PC-9 (cell line): Measurements from ENCODE around the gene LRRFIP1. TPM values are rescaled to one million over a fixed set of nuclear protein-coding genes. Genes with fewer than 3 reads are reported as not detected.
"Not testable (repeated sequence)": the region's sequence is repeated elsewhere in the genome, so short reads cannot be mapped to it uniquely, and the experiment has no call there.

Experiments used
- BruUV-seq: library from RNA; stranded (reverse); fragments of 400-500 nt; replicated peaks from 2 replicates; lab custom pipeline; 2021; lab: Mats Ljungman, UMichigan
- CTCF ChIA-PET: fragments of 300-600 bp; sonication (Branson Sonifier 250); formaldehyde crosslinking; loops from one replicate; lab custom pipeline; 2022; ENCODE audit warnings: antibody characterized with exemption; lab: Charles Lee
- POLR2A ChIA-PET: fragments of 300-600 bp; sonication (Branson Sonifier 250); formaldehyde crosslinking; loops from one replicate; lab custom pipeline; 2022; ENCODE audit warnings: antibody characterized with exemption; ENCODE audit not compliant: unreplicated experiment; lab: Charles Lee
- DNase-seq, 2 experiments: peaks; one replicate each; pipeline versions ENCODE4 v3.0.0 to v3.0.0-alpha.2; 2015 to 2022; ENCODE audit warnings: mixed read lengths in 1 of 2
- H2AFZ ChIP-seq: fragments of 200-600 bp; sonication (generic); 2 replicates; pipeline ENCODE4 v1.8.1; 2017; ENCODE audit warnings: antibody characterized with exemption
- H3F3A ChIP-seq: fragments of 200-600 bp; sonication (generic); 2 replicates; pipeline ENCODE4 v1.8.1; 2017; ENCODE audit warnings: antibody characterized with exemption, mild to moderate bottlenecking, low read depth; ENCODE audit not compliant: insufficient read depth
- H3K27ac ChIP-seq: fragments of 200-600 bp; sonication (generic); 2 replicates; pipeline ENCODE4 v1.6.1; 2016; ENCODE audit warnings: mixed run types
- H3K27me3 ChIP-seq: fragments of 200-600 bp; sonication (generic); 2 replicates; pipeline ENCODE4 v1.6.1; 2016; ENCODE audit warnings: low read depth, mixed run types; ENCODE audit not compliant: insufficient read depth
- H3K36me3 ChIP-seq: fragments of 200-600 bp; sonication (generic); 2 replicates; pipeline ENCODE4 v1.6.1; 2016; ENCODE audit warnings: low read depth, mixed run types
- H3K4me1 ChIP-seq: fragments of 200-600 bp; sonication (generic); replicated peaks from 2 replicates; pipeline ENCODE4 v1.6.1; 2016; ENCODE audit warnings: mixed run types; ENCODE audit not compliant: insufficient read depth
- H3K4me2 ChIP-seq: fragments of 200-600 bp; sonication (generic); 2 replicates; pipeline ENCODE4 v1.6.1; 2017; ENCODE audit warnings: mixed run types
- H3K4me3 ChIP-seq: fragments of 200-600 bp; sonication (generic); 2 replicates; pipeline ENCODE4 v1.6.1; 2016; ENCODE audit warnings: mixed run types
- H3K79me2 ChIP-seq: fragments of 200-600 bp; sonication (generic); 2 replicates; pipeline ENCODE4 v1.6.1; 2017; ENCODE audit warnings: low read depth, mixed run types
- H3K9me2 ChIP-seq: fragments of 200-600 bp; sonication (generic); 2 replicates; pipeline ENCODE4 v1.8.1; 2017; ENCODE audit warnings: mild to moderate bottlenecking; ENCODE audit not compliant: insufficient read depth
- H3K9me3 ChIP-seq: fragments of 200-600 bp; sonication (generic); 2 replicates; pipeline ENCODE4 v1.8.1; 2016; ENCODE audit warnings: low read depth; ENCODE audit not compliant: insufficient read depth
- H4K20me1 ChIP-seq: fragments of 200-600 bp; sonication (generic); 2 replicates; pipeline ENCODE4 v1.8.1; 2017; ENCODE audit not compliant: insufficient read depth
- EZH2 ChIP-seq: fragments of 200-600 bp; sonication (generic); IDR thresholded peaks from 2 replicates; pipeline ENCODE4 v1.8.0; 2017; ENCODE audit warnings: antibody characterized with exemption, low read depth
- intact Hi-C: fragments of 100-400 bp; cut with micrococcal nuclease; formaldehyde crosslinking; loops from one replicate; pipeline ENCODE4 v1.10.0; 2022; ENCODE audit not compliant: unreplicated experiment
- total RNA-seq: library from RNA; stranded (reverse); gene quantifications from 2 replicates; pipeline ENCODE4 v1.2.3, GENCODE V29; 2021
- TF ChIP-seq, protein P1 (sequence below): fragments of 200-600 bp; sonication (generic); conservative IDR thresholded peaks from 2 replicates; pipeline ENCODE4 v1.6.1; 2017; ENCODE audit warnings: mixed run types, antibody characterized with exemption, mild to moderate bottlenecking, moderate library complexity

Gene LRRFIP1
- total RNA-seq, 1 experiment from 2014 or later, result 238 TPM

DNA sequence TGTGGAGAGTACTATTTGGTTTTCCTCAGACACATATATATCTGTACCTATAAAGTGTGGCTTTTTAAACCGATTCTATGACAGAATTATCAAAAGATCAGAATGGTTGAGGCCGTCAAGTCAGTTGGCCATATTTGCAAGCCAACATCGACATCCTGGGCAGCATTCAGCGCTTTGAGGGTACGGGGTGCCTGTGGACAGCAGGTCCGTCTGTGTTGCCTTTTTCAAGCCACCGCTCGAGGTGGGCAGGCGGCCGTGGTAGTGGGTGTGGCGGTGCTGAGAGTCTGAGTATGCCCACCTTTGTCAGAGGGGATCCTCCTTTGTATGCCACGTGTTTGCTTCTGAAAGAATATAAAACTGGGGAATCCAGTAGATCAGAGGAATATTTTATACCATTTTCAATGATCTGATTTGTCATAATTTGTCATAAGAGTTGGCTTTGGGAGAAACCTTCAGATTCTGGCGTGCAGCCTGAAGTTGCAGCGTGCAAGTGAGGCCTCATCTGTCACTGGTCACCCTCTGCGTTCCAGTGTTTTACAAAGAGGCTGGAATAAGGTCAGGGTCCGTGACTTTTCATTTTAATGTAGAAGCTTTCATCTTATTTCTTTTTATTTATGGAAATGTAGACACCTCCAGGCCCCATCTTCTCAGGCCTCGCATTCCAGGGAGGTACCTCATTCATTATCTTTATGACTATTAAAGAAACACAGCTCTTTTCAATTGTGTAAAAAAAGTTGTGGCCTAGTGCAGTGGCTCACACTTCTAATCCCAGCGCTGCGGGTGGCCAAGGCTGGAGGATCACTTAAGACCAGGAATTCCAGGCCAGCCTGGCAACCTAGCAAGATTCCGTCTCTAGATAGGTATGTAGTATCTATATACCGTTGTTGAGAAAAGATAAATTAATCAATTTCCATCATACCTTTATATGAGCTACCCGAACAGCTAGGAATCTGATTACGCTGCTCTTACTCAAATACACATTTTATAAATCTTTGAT lies 133.4 kb downstream of the LRRFIP1 start:
- H3K79me2 ChIP-seq, result no peaks in the 10 kb centered on the region
- no peaks in the 10 kb centered on the region; the same call in 1 of the 2 replicates for H3K4me1 ChIP-seq
- no peaks in the 10 kb centered on the region for H3K9me2 ChIP-seq
- H3K27me3 ChIP-seq, result no peaks in the 10 kb centered on the region
- DNase-seq, result no peak
- CTCF ChIA-PET, result no interaction called here
- TF ChIP-seq, protein P1, sequence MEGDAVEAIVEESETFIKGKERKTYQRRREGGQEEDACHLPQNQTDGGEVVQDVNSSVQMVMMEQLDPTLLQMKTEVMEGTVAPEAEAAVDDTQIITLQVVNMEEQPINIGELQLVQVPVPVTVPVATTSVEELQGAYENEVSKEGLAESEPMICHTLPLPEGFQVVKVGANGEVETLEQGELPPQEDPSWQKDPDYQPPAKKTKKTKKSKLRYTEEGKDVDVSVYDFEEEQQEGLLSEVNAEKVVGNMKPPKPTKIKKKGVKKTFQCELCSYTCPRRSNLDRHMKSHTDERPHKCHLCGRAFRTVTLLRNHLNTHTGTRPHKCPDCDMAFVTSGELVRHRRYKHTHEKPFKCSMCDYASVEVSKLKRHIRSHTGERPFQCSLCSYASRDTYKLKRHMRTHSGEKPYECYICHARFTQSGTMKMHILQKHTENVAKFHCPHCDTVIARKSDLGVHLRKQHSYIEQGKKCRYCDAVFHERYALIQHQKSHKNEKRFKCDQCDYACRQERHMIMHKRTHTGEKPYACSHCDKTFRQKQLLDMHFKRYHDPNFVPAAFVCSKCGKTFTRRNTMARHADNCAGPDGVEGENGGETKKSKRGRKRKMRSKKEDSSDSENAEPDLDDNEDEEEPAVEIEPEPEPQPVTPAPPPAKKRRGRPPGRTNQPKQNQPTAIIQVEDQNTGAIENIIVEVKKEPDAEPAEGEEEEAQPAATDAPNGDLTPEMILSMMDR, result no peak
- TF ChIP-seq EZH2, result no peak
- H2AFZ ChIP-seq, result no peak overlapping the region
- POLR2A ChIA-PET, result no interaction called here
- no peaks in the 10 kb centered on the region for H3K9me3 ChIP-seq
- peaks cover 4% of the 10 kb centered on the region; the same call in 1 of the 2 replicates for H3F3A ChIP-seq
- no TSS peak for BruUV-seq
- H3K4me2 ChIP-seq, result no peak overlapping the region
- intact Hi-C loops, result no loop called here
- no peak overlapping the region for H3K4me3 ChIP-seq
- no peak overlapping the region for H3K27ac ChIP-seq
- H4K20me1 ChIP-seq, result peaks cover 5% of the 10 kb centered on the region
- peaks cover 52% of the 10 kb centered on the region for H3K36me3 ChIP-seq

DNA sequence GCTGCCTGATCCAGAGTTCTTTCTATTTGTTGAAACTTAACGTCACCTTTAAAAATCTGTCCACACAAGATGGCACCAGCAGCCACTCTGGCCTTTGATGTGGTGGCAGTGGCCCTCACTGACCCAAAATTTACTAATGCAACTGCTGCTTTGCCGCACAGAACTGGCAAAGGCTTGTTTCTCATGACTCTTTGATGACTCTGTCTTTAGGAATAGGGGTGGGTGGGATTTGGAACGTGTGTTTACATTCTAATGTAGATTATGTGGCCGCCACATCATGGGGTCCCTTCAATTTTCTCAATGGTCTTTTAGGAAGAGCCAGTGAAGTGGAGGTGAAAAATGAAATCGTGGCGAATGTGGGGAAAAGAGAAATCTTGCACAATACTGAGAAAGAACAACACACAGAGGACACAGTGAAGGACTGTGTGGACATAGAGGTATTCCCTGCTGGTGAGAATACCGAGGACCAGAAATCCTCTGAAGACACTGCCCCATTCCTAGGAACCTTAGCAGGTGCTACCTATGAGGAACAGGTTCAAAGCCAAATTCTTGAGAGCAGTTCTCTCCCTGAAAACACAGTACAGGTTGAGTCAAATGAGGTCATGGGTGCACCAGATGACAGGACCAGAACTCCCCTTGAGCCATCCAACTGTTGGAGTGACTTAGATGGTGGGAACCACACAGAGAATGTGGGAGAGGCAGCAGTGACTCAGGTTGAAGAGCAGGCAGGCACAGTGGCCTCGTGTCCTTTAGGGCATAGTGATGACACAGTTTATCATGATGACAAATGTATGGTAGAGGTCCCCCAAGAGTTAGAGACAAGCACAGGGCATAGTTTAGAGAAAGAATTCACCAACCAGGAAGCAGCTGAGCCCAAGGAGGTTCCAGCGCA lies 135.2 kb downstream of the LRRFIP1 start:
- H3F3A ChIP-seq, H3K27ac ChIP-seq, H3K9me2 ChIP-seq, H2AFZ ChIP-seq, POLR2A ChIA-PET, H3K4me2 ChIP-seq, CTCF ChIA-PET, H3K27me3 ChIP-seq, intact Hi-C loops, H3K4me3 ChIP-seq, H3K4me1 ChIP-seq, BruUV-seq, H3K79me2 ChIP-seq, H3K9me3 ChIP-seq: not testable (repeated sequence)
- peak in 1 of 2 experiments; percentile 39 for DNase-seq
- H3K36me3 ChIP-seq, result peaks cover 49% of the 10 kb centered on the region
- H4K20me1 ChIP-seq, result peaks cover 11% of the 10 kb centered on the region

DNA sequence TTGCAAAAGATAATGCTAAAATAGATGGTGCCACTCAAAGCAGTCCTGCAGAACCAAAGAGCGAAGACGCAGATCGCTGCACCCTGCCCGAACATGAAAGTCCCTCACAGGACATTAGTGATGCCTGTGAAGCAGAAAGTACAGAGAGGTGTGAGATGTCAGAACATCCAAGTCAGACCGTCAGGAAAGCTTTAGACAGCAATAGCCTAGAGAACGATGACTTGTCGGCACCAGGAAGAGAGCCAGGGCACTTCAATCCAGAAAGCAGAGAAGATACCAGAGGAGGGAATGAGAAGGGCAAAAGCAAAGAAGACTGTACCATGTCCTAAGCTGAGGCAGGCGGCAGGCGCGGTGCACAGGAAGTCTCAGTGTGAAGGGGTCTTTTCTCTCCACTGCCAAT lies 136.4 kb downstream of the LRRFIP1 start:
- no peaks in the 10 kb centered on the region; the same call in 1 of the 2 replicates for H3K4me1 ChIP-seq
- no peak overlapping the region for H3K4me3 ChIP-seq
- peaks cover 16% of the 10 kb centered on the region for H4K20me1 ChIP-seq
- no peak overlapping the region for H3K27ac ChIP-seq
- DNase-seq, result no peak
- no peaks in the 10 kb centered on the region for H3K9me2 ChIP-seq
- no peak overlapping the region for H2AFZ ChIP-seq
- H3K36me3 ChIP-seq, result peaks cover 41% of the 10 kb centered on the region
- H3K27me3 ChIP-seq, result no peaks in the 10 kb centered on the region
- no peaks in the 10 kb centered on the region for H3K79me2 ChIP-seq
- intact Hi-C loops, result no loop called here
- no TSS peak for BruUV-seq
- ChIA-PET POLR2A (interaction anchor here (0.9 kb wide), 1 partner anchor 86 kb away, joined by 3 read pairs; no protein-coding TSS in a partner anchor), CTCF (no interaction called here)
- TF ChIP-seq, protein P1, result no peak
- no peak for TF ChIP-seq EZH2
- no peaks in the 10 kb centered on the region for H3K9me3 ChIP-seq
- H3F3A ChIP-seq, result peaks cover 4% of the 10 kb centered on the region; the same call in 1 of the 2 replicates
- no peak overlapping the region for H3K4me2 ChIP-seq

DNA sequence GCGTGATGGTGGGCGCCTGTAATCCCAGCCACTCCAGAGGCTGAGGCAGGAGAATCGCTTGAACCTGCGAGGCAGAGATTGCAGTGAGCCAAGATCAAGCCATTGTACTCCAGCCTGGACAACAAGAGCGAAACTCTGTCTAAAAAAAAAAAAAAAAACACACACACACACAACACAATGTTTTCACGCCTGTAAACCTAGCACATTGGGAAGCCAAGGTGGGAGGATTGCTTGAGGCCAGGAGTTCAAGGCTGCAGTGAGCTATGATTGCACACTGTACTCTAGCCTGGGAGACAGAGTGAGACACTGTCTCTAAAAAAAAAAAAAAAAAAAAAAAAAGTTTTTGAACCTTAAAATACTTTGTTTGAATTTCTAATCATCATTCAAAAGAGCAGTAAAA lies 137.7 kb downstream of the LRRFIP1 start:
- TSS peak; percentile 26 for BruUV-seq
- H4K20me1 ChIP-seq, result peaks cover 22% of the 10 kb centered on the region
- CTCF ChIA-PET, result interaction anchor here (0.7 kb wide), 1 partner anchor 52 kb away, joined by 10 read pairs; no protein-coding TSS in a partner anchor
- H3K4me1 ChIP-seq, H2AFZ ChIP-seq, H3K4me3 ChIP-seq, H3K9me2 ChIP-seq, H3F3A ChIP-seq, H3K79me2 ChIP-seq, H3K9me3 ChIP-seq, H3K27ac ChIP-seq, intact Hi-C loops, H3K4me2 ChIP-seq, DNase-seq, H3K27me3 ChIP-seq: not testable (repeated sequence)
- peaks cover 30% of the 10 kb centered on the region for H3K36me3 ChIP-seq
- POLR2A ChIA-PET, result interaction anchor here (0.7 kb wide), 1 partner anchor 45 kb away, joined by 36 read pairs; no protein-coding TSS in a partner anchor
